Measurements from ENCODE around the gene PEX5.

DNA sequence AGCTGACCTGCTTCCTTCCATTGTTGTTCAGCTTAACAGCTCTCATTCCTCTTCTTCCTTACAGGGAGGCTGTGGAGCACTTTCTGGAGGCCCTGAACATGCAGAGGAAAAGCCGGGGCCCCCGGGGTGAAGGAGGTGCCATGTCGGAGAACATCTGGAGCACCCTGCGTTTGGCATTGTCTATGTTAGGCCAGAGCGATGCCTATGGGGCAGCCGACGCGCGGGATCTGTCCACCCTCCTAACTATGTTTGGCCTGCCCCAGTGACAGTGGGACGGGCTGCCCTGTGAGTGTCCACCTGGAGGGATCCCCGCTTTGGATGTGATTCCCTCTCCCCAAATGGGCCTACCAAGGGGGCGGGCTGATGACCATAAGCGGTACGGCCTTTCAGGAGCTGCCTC, 20.5 kb downstream of the PEX5 start:
- no peak for TF ChIP-seq CTCF (IDR thresholded peaks at IDR 0.05; ENCODE audit: insufficient read depth, low read depth, low read length)
- no peak for TF ChIP-seq EZH2 (IDR thresholded peaks at IDR 0.05; ENCODE audit: insufficient read depth, low read length)
